HepG2 (cell line): ENCODE measurements around the gene TOX4. TPM values are rescaled to one million over a fixed set of nuclear protein-coding genes. Genes with fewer than 3 reads are reported as not detected.

ENCODE experiments used
- ATF2 ChIP-seq: sonication (generic); formaldehyde crosslinking; IDR thresholded peaks from 2 replicates; pipeline ENCODE4 v1.4.0; 2020; ENCODE audit warnings: missing genetic modification reagents
- CHD4 ChIP-seq: fragments of 200-600 bp; sonication (generic); IDR thresholded peaks from 2 replicates; pipeline ENCODE4 v1.7.0; 2017; ENCODE audit warnings: mild to moderate bottlenecking, low read length, borderline replicate concordance
- CREB1 ChIP-seq, 2 experiments: fragments of 450-650 bp in 1 of 2; IDR thresholded peaks; 2 replicates each; pipeline ENCODE4 v1.6.1; 2016 to 2017; ENCODE audit warnings: control low read depth in 1 of 2, mild to moderate bottlenecking in 1 of 2, missing compliant biosample characterization in 1 of 2, missing genetic modification characterization in 1 of 2
- ETV6 ChIP-seq: sonication (generic); formaldehyde crosslinking; conservative IDR thresholded peaks from 2 replicates; pipeline ENCODE4 v1.4.0; 2020; ENCODE audit warnings: missing genetic modification reagents
- FOXM1 ChIP-seq: sonication (generic); formaldehyde crosslinking; IDR thresholded peaks from 2 replicates; pipeline ENCODE4 v1.5.0; 2020; ENCODE audit warnings: missing genetic modification reagents
- HNF4G ChIP-seq, 2 experiments: sonication (generic) in 1 of 2; formaldehyde crosslinking in 1 of 2; IDR thresholded peaks; 2 replicates each; pipeline versions ENCODE4 v1.4.0 to v1.6.1; 2011 to 2020; ENCODE audit warnings: borderline replicate concordance in 2 of 2, low read depth in 2 of 2, mild to moderate bottlenecking in 2 of 2, low read length in 1 of 2, missing genetic modification reagents in 1 of 2, moderate library complexity in 1 of 2
- KDM6A ChIP-seq: IDR thresholded peaks from 2 replicates; pipeline ENCODE4 v1.6.1; 2016; ENCODE audit warnings: low read depth
- MTA3 ChIP-seq: sonication (generic); formaldehyde crosslinking; IDR thresholded peaks from 2 replicates; pipeline ENCODE4 v1.4.0; 2020; ENCODE audit warnings: missing genetic modification reagents
- NFAT5 ChIP-seq: sonication (generic); formaldehyde crosslinking; IDR thresholded peaks from 2 replicates; pipeline ENCODE4 v1.4.0; 2020; ENCODE audit warnings: missing genetic modification reagents
- NR2C2 ChIP-seq: sonication (generic); formaldehyde crosslinking; IDR thresholded peaks from 2 replicates; pipeline ENCODE4 v1.4.0; 2020; ENCODE audit warnings: missing genetic modification reagents, mild to moderate bottlenecking, moderate library complexity, borderline replicate concordance
- PRMT3 ChIP-seq: sonication (generic); formaldehyde crosslinking; IDR thresholded peaks from 2 replicates; pipeline ENCODE4 v1.8.1; 2022; ENCODE audit warnings: low read depth, mild to moderate bottlenecking, moderate library complexity, missing genetic modification reagents, borderline replicate concordance
- REL ChIP-seq: sonication (generic); formaldehyde crosslinking; conservative IDR thresholded peaks from 2 replicates; pipeline ENCODE4 v1.8.0; 2022; ENCODE audit warnings: mild to moderate bottlenecking, missing genetic modification reagents, moderate library complexity
- RFX5 ChIP-seq: IDR thresholded peaks from 2 replicates; pipeline ENCODE4 v1.6.1; 2011; ENCODE audit warnings: low read depth, low read length, improper control_type of control experiment
- SP5 ChIP-seq: IDR thresholded peaks from 2 replicates; pipeline ENCODE4 v1.6.1; 2016; ENCODE audit warnings: low read depth, borderline replicate concordance
- ZNF138 ChIP-seq: sonication (generic); formaldehyde crosslinking; IDR thresholded peaks from 2 replicates; pipeline ENCODE4 v1.5.0; 2020; ENCODE audit warnings: mild to moderate bottlenecking, low read depth, missing genetic modification reagents
- ZNF3 ChIP-seq: IDR thresholded peaks from 2 replicates; pipeline ENCODE4 v1.7.0; 2017; ENCODE audit warnings: inconsistent platforms
- ZUFSP ChIP-seq: sonication (generic); formaldehyde crosslinking; IDR thresholded peaks from 2 replicates; pipeline ENCODE4 v1.9.0; 2021; ENCODE audit warnings: missing genetic modification reagents, mild to moderate bottlenecking, borderline replicate concordance
- polyA plus RNA-seq, 8 experiments: library from polyadenylated mRNA; depleted of rRNA in 3 of 8; stranded (reverse) in 7 of 8; unstranded in 1 of 8; fragments of >200 nt; fragmentation: Illumina TruSeq in 4 of 8; extraction: Trizol in 4 of 8; gene quantifications; 2 replicates each; pipeline versions ENCODE4 v1.2.1 to v1.2.3, GENCODE V29; 2011 to 2016; ENCODE audit warnings: low read depth in 4 of 8, missing spikeins in 1 of 8, mixed read lengths in 1 of 8; ENCODE audit not compliant: insufficient read depth in 1 of 8
- total RNA-seq, 5 experiments: library from RNA; depleted of rRNA; stranded (reverse); fragments of >200 nt; fragmentation: Illumina TruSeq; extraction: Trizol; gene quantifications; 2 replicates each; pipeline ENCODE4 v1.2.3, GENCODE V29; 2016; ENCODE audit warnings: low read depth in 1 of 5

TOX4 gene
- total and polyA plus RNA-seq, 2 of the 13 experiments (the other 11 are each of a cell fraction or from before 2014, with no cell fraction given), result 71.8 to 163 TPM

GRCh38 chr14:21476925-21477681, at the start of gene TOX4, which contains the start of gene RAB2B (continued):
- peak; percentile 93; the same call in 1 of the 2 replicates for TF ChIP-seq ATF2 (CRISPR knock-in tag)
- no peak for TF ChIP-seq FOXM1 (CRISPR knock-in tag)
- peak; percentile 94 for TF ChIP-seq NR2C2 (CRISPR knock-in tag)
- peak; percentile 84; the same call in 1 of the 2 replicates for TF ChIP-seq ETV6
- no peak for TF ChIP-seq CHD4
- TF ChIP-seq NFAT5 (CRISPR knock-in tag), result peak; percentile 82; the same call in 1 of the 2 replicates
- TF ChIP-seq SP5 (CRISPR knock-in tag), result peak; percentile 17; the same call in 1 of the 2 replicates
- no peak for TF ChIP-seq ZNF138 (CRISPR knock-in tag)
- no peak for TF ChIP-seq ZUFSP (CRISPR knock-in tag)
- no peak for TF ChIP-seq PRMT3 (CRISPR knock-in tag)
- peak; percentile 56; the same call in 1 of the 2 replicates for TF ChIP-seq RFX5
- TF ChIP-seq ZNF3 (CRISPR knock-in tag), result no peak
- TF ChIP-seq CREB1 (IDR thresholded peaks at IDR 0.05), result peak; percentile 93
- TF ChIP-seq CREB1 (CRISPR knock-in tag; IDR thresholded peaks at IDR 0.05), result peak; percentile 98
- peak; percentile 76; the same call in 1 of the 2 replicates for TF ChIP-seq REL
- no peak for TF ChIP-seq MTA3 (CRISPR knock-in tag)
- TF ChIP-seq HNF4G (IDR thresholded peaks at IDR 0.05; ENCODE audit: borderline replicate concordance, low read depth, low read length), result peak; percentile 59; the same call in 1 of the 2 replicates
- TF ChIP-seq HNF4G (CRISPR knock-in tag; IDR thresholded peaks at IDR 0.05; ENCODE audit: borderline replicate concordance, low read depth), result peak; percentile 57; the same call in 1 of the 2 replicates
- no peak for TF ChIP-seq KDM6A (CRISPR knock-in tag)
